ENCODE measurements around the gene LEMD2. TPM values are rescaled to one million over a fixed set of nuclear protein-coding genes. Genes with fewer than 3 reads are reported as not detected.

Gene LEMD2
- total RNA-seq, 4 donors from 2014 or later: 57.3 to 159 (median 112) TPM

- H3K27ac ChIP-seq: no peak overlapping the region
- no peaks in the 10 kb centered on the region for H3K27me3 ChIP-seq
- no peaks in the 10 kb centered on the region for H3K36me3 ChIP-seq
- WGBS, 2 donors (ENCODE audit: low coverage in 1 of 2): 92% methylated on average over 2 of the region's 2 CpGs; no CpG with 5 or more reads in 1 of the 2 donors
- peaks cover 4 to 30% (median 7%) of the 10 kb centered on the region in 4 donors for H3K4me1 ChIP-seq
- DNase-seq: no peak
- in situ Hi-C loops (cut with MboI; ENCODE audit: low pct_ligation_motif_present in 1 of 4, low pct_unique_long_range_greater_than_20kb in 1 of 4, low sequenced_read_pairs in 3 of 4): loop anchor here in 3 of 4 donors (10.0 to 25.0 kb wide), 4 partner anchors 261 to 398 kb away; no protein-coding TSS in a partner anchor
- intact Hi-C loops (cut with DNase I; ENCODE audit: low total_unique reads): no loop called here
- no peak overlapping the region for H3K4me3 ChIP-seq
- H3K9me3 ChIP-seq: no peaks in the 10 kb centered on the region
- TF ChIP-seq EP300 (IDR thresholded peaks at IDR 0.05; ENCODE audit: low read depth) (no peak), POLR2A (IDR thresholded peaks at IDR 0.05) (no peak)
- TF ChIP-seq, protein P1, sequence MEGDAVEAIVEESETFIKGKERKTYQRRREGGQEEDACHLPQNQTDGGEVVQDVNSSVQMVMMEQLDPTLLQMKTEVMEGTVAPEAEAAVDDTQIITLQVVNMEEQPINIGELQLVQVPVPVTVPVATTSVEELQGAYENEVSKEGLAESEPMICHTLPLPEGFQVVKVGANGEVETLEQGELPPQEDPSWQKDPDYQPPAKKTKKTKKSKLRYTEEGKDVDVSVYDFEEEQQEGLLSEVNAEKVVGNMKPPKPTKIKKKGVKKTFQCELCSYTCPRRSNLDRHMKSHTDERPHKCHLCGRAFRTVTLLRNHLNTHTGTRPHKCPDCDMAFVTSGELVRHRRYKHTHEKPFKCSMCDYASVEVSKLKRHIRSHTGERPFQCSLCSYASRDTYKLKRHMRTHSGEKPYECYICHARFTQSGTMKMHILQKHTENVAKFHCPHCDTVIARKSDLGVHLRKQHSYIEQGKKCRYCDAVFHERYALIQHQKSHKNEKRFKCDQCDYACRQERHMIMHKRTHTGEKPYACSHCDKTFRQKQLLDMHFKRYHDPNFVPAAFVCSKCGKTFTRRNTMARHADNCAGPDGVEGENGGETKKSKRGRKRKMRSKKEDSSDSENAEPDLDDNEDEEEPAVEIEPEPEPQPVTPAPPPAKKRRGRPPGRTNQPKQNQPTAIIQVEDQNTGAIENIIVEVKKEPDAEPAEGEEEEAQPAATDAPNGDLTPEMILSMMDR (IDR thresholded peaks at IDR 0.05): no peak
Observed at GRCh38 chr6:33764036-33764435, 24.9 kb downstream of the LEMD2 start.

GRCh38 chr6:33763483-33763882 is 25.4 kb downstream of the LEMD2 start:
- peaks cover 4 to 30% (median 10%) of the 10 kb centered on the region in 4 donors for H3K4me1 ChIP-seq
- no peak overlapping the region for H3K27ac ChIP-seq
- no peak overlapping the region for H3K4me3 ChIP-seq
- intact Hi-C loops (cut with DNase I; ENCODE audit: low total_unique reads) (no loop called here), in situ Hi-C loops (cut with MboI; ENCODE audit: low pct_ligation_motif_present in 1 of 4, low pct_unique_long_range_greater_than_20kb in 1 of 4, low sequenced_read_pairs in 3 of 4) (loop anchor here in 3 of 4 donors (10.0 to 25.0 kb wide), 4 partner anchors 261 to 399 kb away; no protein-coding TSS in a partner anchor)
- 60 to 64% methylated on average over 1 to 6 of the region's 6 CpGs for WGBS, 2 donors (ENCODE audit: low coverage in 1 of 2)
- no peaks in the 10 kb centered on the region for H3K27me3 ChIP-seq
- H3K9me3 ChIP-seq: no peaks in the 10 kb centered on the region
- DNase-seq: no peak
- no peak for TF ChIP-seq POLR2A (IDR thresholded peaks at IDR 0.05)
- TF ChIP-seq EP300 (IDR thresholded peaks at IDR 0.05; ENCODE audit: low read depth): no peak
- no peak for TF ChIP-seq POLR2AphosphoS5 (IDR thresholded peaks at IDR 0.05)
- TF ChIP-seq, protein P1 (IDR thresholded peaks at IDR 0.05): no peak
- no peaks in the 10 kb centered on the region for H3K36me3 ChIP-seq

DNA sequence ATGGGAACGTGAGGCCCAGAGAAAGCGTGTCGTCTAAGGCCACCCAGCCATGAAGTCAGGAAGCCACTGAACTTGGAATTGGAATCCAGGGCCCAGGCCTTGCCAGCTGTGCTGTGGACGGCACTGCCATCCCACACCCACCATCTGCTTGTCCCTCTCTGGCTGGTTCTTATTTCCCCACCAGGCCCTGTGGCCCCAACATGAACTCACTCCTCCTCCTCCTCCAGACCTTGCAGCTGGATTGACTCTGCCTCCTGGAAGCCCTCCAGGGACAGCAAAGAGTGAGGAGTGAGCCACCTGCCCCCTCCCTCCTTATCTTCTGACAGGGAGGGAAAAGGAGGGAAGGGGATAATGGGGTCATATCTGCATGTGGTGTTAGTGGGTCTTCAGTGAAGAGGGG is 26.2 kb downstream of the LEMD2 start:
- Histone ChIP-seq H3K27me3 (no peaks in the 10 kb centered on the region), H3K27ac (no peak overlapping the region), H3K36me3 (no peaks in the 10 kb centered on the region), H3K4me3 (no peak overlapping the region), H3K9me3 (no peaks in the 10 kb centered on the region), H3K4me1 (peaks cover 4 to 28% (median 10%) of the 10 kb centered on the region in 4 donors)
- in situ Hi-C loops (cut with MboI; ENCODE audit: low pct_ligation_motif_present in 1 of 4, low pct_unique_long_range_greater_than_20kb in 1 of 4, low sequenced_read_pairs in 3 of 4): loop anchor here in 3 of 4 donors (10.0 to 25.0 kb wide), 4 partner anchors 262 to 400 kb away; no protein-coding TSS in a partner anchor
- no peak for DNase-seq
- WGBS, 2 donors (ENCODE audit: low coverage in 1 of 2): 54% methylated on average over 4 of the region's 4 CpGs; no CpG with 5 or more reads in 1 of the 2 donors
- intact Hi-C loops (cut with DNase I; ENCODE audit: low total_unique reads): no loop called here
- no peak for TF ChIP-seq EP300 (IDR thresholded peaks at IDR 0.05; ENCODE audit: low read depth)
- no peak for TF ChIP-seq POLR2A (IDR thresholded peaks at IDR 0.05)
- TF ChIP-seq, protein P1 (IDR thresholded peaks at IDR 0.05): no peak
- no peak for TF ChIP-seq POLR2AphosphoS5 (IDR thresholded peaks at IDR 0.05)

GRCh38 chr6:33761922-33762629 is 26.9 kb downstream of the LEMD2 start:
- intact Hi-C loops (cut with DNase I; ENCODE audit: low total_unique reads) (no loop called here), in situ Hi-C loops (cut with MboI; ENCODE audit: low pct_ligation_motif_present in 1 of 4, low pct_unique_long_range_greater_than_20kb in 1 of 4, low sequenced_read_pairs in 3 of 4) (loop anchor here in 3 of 4 donors (10.0 to 25.0 kb wide), 4 partner anchors 263 to 400 kb away; no protein-coding TSS in a partner anchor)
- WGBS, 2 donors (ENCODE audit: low coverage in 1 of 2): 21% methylated on average over 5 of the region's 7 CpGs; no CpG with 5 or more reads in 1 of the 2 donors
- Histone ChIP-seq H3K4me1 (peaks cover 4 to 28% (median 10%) of the 10 kb centered on the region in 4 donors), H3K27ac (peak overlapping the region in 3 of 4 donors; percentile 44 to 49 (median 44)), H3K4me3 (no peak overlapping the region), H3K9me3 (no peaks in the 10 kb centered on the region), H3K36me3 (no peaks in the 10 kb centered on the region), H3K27me3 (no peaks in the 10 kb centered on the region)
- DNase-seq: peak; percentile 83
- TF ChIP-seq, protein P1 (IDR thresholded peaks at IDR 0.05): peak; percentile 57 to 92 (median 77)
- TF ChIP-seq EP300 (IDR thresholded peaks at IDR 0.05; ENCODE audit: low read depth) (no peak), POLR2AphosphoS5 (IDR thresholded peaks at IDR 0.05) (peak in 1 of 3 donors; percentile 10)
